ENCODE data around the gene DOCK3.

DNA sequence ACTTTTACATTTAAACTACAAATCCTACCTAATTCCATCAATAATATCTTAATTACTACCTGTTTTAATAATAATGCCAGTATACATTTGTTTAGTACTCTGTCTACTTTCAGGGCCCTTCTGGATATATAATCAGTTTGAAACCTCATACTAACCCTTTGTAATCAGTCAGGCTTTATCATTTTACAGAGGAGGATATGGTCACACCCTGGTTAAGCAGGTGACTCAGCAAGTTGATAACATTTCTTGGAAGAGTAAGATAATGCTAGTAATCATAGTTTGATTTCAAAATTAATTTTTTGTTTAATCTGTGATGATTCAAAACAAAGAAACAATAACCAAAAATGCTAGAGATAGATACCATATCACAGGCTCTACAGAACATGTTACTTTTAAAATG is 502.2 kb downstream of the DOCK3 start:
- no peak for TF ChIP-seq POLR2AphosphoS5 (IDR thresholded peaks at IDR 0.05; ENCODE audit: low read depth)
- TF ChIP-seq, protein P1, sequence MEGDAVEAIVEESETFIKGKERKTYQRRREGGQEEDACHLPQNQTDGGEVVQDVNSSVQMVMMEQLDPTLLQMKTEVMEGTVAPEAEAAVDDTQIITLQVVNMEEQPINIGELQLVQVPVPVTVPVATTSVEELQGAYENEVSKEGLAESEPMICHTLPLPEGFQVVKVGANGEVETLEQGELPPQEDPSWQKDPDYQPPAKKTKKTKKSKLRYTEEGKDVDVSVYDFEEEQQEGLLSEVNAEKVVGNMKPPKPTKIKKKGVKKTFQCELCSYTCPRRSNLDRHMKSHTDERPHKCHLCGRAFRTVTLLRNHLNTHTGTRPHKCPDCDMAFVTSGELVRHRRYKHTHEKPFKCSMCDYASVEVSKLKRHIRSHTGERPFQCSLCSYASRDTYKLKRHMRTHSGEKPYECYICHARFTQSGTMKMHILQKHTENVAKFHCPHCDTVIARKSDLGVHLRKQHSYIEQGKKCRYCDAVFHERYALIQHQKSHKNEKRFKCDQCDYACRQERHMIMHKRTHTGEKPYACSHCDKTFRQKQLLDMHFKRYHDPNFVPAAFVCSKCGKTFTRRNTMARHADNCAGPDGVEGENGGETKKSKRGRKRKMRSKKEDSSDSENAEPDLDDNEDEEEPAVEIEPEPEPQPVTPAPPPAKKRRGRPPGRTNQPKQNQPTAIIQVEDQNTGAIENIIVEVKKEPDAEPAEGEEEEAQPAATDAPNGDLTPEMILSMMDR (IDR thresholded peaks at IDR 0.05; ENCODE audit: insufficient read depth, low read length), result no peak
- TF ChIP-seq, protein P2, sequence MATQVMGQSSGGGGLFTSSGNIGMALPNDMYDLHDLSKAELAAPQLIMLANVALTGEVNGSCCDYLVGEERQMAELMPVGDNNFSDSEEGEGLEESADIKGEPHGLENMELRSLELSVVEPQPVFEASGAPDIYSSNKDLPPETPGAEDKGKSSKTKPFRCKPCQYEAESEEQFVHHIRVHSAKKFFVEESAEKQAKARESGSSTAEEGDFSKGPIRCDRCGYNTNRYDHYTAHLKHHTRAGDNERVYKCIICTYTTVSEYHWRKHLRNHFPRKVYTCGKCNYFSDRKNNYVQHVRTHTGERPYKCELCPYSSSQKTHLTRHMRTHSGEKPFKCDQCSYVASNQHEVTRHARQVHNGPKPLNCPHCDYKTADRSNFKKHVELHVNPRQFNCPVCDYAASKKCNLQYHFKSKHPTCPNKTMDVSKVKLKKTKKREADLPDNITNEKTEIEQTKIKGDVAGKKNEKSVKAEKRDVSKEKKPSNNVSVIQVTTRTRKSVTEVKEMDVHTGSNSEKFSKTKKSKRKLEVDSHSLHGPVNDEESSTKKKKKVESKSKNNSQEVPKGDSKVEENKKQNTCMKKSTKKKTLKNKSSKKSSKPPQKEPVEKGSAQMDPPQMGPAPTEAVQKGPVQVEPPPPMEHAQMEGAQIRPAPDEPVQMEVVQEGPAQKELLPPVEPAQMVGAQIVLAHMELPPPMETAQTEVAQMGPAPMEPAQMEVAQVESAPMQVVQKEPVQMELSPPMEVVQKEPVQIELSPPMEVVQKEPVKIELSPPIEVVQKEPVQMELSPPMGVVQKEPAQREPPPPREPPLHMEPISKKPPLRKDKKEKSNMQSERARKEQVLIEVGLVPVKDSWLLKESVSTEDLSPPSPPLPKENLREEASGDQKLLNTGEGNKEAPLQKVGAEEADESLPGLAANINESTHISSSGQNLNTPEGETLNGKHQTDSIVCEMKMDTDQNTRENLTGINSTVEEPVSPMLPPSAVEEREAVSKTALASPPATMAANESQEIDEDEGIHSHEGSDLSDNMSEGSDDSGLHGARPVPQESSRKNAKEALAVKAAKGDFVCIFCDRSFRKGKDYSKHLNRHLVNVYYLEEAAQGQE (IDR thresholded peaks at IDR 0.05; ENCODE audit: insufficient replicate concordance, low read depth), result no peak
- no peak for TF ChIP-seq GABPA (IDR thresholded peaks at IDR 0.05; ENCODE audit: low read depth)

Data from HL-60 (cell line).